Thoracic aorta (tissue), 2 donors: ENCODE results near the gene CNGA3. TPM values are rescaled to one million over a fixed set of nuclear protein-coding genes. Genes with fewer than 3 reads are reported as not detected.
"Not testable (repeated sequence)": the region's sequence is repeated elsewhere in the genome, so short reads cannot be mapped to it uniquely, and the experiment has no call there.

ENCODE experiments used
- ATAC-seq: fragments of 150-250 bp; one replicate; pipeline ENCODE4 v1.8.0; 2017; ENCODE audit warnings: low read depth; ENCODE audit not compliant: insufficient number of reproducible peaks, low FRiP score
- DNase-seq: peaks from one replicate; pipeline ENCODE4 v3.0.0-alpha.2; 2020; ENCODE audit warnings: low spot score
- H3K27ac ChIP-seq, 2 donors: fragments of 200-600 bp; sonication (generic); 1 replicate in 1 of 2; 2 replicates in 1 of 2; pipeline ENCODE4 v1.5.1; 2016; ENCODE audit warnings: mild to moderate bottlenecking in 2 of 2, moderate library complexity in 2 of 2
- H3K27me3 ChIP-seq: fragments of 200-600 bp; sonication (generic); replicated peaks from 2 replicates; pipeline ENCODE4 v1.6.0; 2016; ENCODE audit warnings: mild to moderate bottlenecking; ENCODE audit not compliant: insufficient read depth
- H3K36me3 ChIP-seq: fragments of 200-600 bp; sonication (generic); one replicate; pipeline ENCODE4 v1.5.1; 2016
- H3K4me1 ChIP-seq, 2 donors: fragments of 200-600 bp; sonication (generic); 1 replicate in 1 of 2; 2 replicates in 1 of 2; pipeline versions ENCODE4 v1.5.1 to v1.6.0; 2016; ENCODE audit warnings: low read depth in 2 of 2, mild to moderate bottlenecking in 1 of 2; ENCODE audit not compliant: control insufficient read depth in 1 of 2
- H3K4me3 ChIP-seq: fragments of 200-600 bp; sonication (generic); 2 replicates; pipeline ENCODE4 v1.5.1; 2016; ENCODE audit warnings: mild to moderate bottlenecking
- H3K9me3 ChIP-seq: fragments of 200-600 bp; sonication (generic); 2 replicates; pipeline ENCODE4 v1.5.1; 2016
- total RNA-seq, 2 donors: library from RNA; depleted of rRNA; stranded (reverse); fragments of >200 nt; gene quantifications; one replicate each; pipeline versions ENCODE4 v1.1.0 to v1.2.3, GENCODE V29; 2016
- TF ChIP-seq, protein P1 (sequence below): fragments of 200-600 bp; sonication (generic); IDR thresholded peaks from one replicate; pipeline ENCODE4 v1.5.1; 2019; ENCODE audit warnings: antibody characterized with exemption

The CNGA3 gene
- total RNA-seq, 2 donors from 2014 or later = not detected

GRCh38 chr2:98433363-98433964, 87.2 kb downstream of the CNGA3 start:
- H3K4me3 ChIP-seq = no peak overlapping the region
- DNase-seq (no peak), ATAC-seq (no peak)
- no peaks in the 10 kb centered on the region for H3K27me3 ChIP-seq
- H3K9me3 ChIP-seq = no peaks in the 10 kb centered on the region
- H3K27ac ChIP-seq = no peak overlapping the region
- H3K36me3 ChIP-seq = no peaks in the 10 kb centered on the region
- no peaks in the 10 kb centered on the region for H3K4me1 ChIP-seq
- TF ChIP-seq, protein P1, sequence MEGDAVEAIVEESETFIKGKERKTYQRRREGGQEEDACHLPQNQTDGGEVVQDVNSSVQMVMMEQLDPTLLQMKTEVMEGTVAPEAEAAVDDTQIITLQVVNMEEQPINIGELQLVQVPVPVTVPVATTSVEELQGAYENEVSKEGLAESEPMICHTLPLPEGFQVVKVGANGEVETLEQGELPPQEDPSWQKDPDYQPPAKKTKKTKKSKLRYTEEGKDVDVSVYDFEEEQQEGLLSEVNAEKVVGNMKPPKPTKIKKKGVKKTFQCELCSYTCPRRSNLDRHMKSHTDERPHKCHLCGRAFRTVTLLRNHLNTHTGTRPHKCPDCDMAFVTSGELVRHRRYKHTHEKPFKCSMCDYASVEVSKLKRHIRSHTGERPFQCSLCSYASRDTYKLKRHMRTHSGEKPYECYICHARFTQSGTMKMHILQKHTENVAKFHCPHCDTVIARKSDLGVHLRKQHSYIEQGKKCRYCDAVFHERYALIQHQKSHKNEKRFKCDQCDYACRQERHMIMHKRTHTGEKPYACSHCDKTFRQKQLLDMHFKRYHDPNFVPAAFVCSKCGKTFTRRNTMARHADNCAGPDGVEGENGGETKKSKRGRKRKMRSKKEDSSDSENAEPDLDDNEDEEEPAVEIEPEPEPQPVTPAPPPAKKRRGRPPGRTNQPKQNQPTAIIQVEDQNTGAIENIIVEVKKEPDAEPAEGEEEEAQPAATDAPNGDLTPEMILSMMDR = no peak

DNA sequence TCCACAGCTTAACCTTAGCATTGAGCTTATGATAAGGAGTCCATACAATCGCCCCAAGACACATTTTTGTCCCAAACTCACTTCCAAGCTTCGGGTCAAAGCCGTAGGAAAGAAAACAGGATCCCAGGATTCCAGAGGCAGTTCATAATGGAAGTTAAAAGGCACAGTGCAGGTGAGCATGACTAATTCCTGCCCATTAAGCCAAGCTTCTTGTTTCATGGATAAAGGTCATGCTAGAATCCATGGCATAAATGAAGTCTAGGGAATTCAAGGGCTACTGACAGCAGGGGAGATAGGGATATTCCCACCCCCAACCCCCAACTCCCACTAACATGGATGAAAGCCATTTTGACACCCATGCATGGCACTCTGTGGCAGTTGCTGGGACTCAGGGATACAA, 88.2 kb downstream of the CNGA3 start:
- Histone ChIP-seq H3K4me1 (no peaks in the 10 kb centered on the region), H3K4me3 (no peak overlapping the region), H3K9me3 (no peaks in the 10 kb centered on the region), H3K36me3 (no peaks in the 10 kb centered on the region), H3K27ac (no peak overlapping the region), H3K27me3 (no peaks in the 10 kb centered on the region)
- DNase-seq (no peak), ATAC-seq (no peak)
- TF ChIP-seq, protein P1 = no peak

DNA sequence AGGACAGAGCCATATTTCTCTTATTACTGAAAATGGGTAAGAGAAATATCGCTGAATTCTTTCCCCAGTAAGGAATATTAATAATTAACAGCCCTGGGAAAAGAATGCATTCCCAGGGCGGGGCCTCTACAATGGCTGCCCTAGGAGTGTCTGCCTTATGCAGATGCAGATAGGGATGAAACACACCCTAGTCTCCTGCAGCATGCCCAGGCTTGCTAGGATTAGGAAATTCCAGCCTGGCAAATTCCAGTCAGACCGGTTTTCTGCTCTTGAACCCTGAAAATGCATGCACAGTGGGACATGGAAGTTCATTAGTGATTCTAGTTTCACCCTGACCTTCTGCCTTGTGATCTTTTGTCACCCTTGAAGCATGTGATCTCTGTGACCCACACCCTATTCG, 89.4 kb downstream of the CNGA3 start:
- not testable (repeated sequence) for H3K9me3 ChIP-seq, H3K4me1 ChIP-seq, H3K27me3 ChIP-seq, H3K27ac ChIP-seq, ATAC-seq, DNase-seq, H3K4me3 ChIP-seq, H3K36me3 ChIP-seq

GRCh38 chr2:98436734-98437133, 90.5 kb downstream of the CNGA3 start:
- H3K4me1 ChIP-seq = no peaks in the 10 kb centered on the region
- no peaks in the 10 kb centered on the region for H3K36me3 ChIP-seq
- no peak overlapping the region for H3K4me3 ChIP-seq
- TF ChIP-seq, protein P1 = no peak
- DNase-seq = no peak
- no peaks in the 10 kb centered on the region for H3K27me3 ChIP-seq
- no peak overlapping the region for H3K27ac ChIP-seq
- H3K9me3 ChIP-seq = no peaks in the 10 kb centered on the region
- ATAC-seq = no peak

- Histone ChIP-seq H3K36me3 (no peaks in the 10 kb centered on the region), H3K27me3 (no peaks in the 10 kb centered on the region), H3K27ac (no peak overlapping the region), H3K4me1 (no peaks in the 10 kb centered on the region), H3K4me3 (no peak overlapping the region), H3K9me3 (no peaks in the 10 kb centered on the region)
- ATAC-seq (no peak), DNase-seq (no peak)
- TF ChIP-seq, protein P1 = no peak
Measured at GRCh38 chr2:98438190-98439133, 92.2 kb downstream of the CNGA3 start.
